Right hindlimb (tissue), 1 donor: ENCODE measurements around the gene SLC35B2.

Source experiments
- DNase-seq: peaks from one replicate; pipeline ENCODE4 v3.0.0-alpha.2; 2018

The SLC35B2 gene

GRCh38 chr6:44219815-44220784, 37.2 kb downstream of the SLC35B2 start:
- no peak for DNase-seq

GRCh38 chr6:44219053-44219814, 38.1 kb downstream of the SLC35B2 start:
- peak; percentile 94 for DNase-seq

GRCh38 chr6:44217332-44218143, 39.8 kb downstream of the SLC35B2 start:
- DNase-seq = peak; percentile 83

- DNase-seq = peak; percentile 86
Observed at GRCh38 chr6:44216677-44217331, 40.5 kb downstream of the SLC35B2 start, which contains the start of gene MYMX. Gene MYMX, plus strand, starts transcription at chr6:44216926. Its CDS starts 546 bp downstream, at chr6:44217472.

GRCh38 chr6:44214307-44214706, 43.0 kb downstream of the SLC35B2 start:
- DNase-seq = no peak

DNA sequence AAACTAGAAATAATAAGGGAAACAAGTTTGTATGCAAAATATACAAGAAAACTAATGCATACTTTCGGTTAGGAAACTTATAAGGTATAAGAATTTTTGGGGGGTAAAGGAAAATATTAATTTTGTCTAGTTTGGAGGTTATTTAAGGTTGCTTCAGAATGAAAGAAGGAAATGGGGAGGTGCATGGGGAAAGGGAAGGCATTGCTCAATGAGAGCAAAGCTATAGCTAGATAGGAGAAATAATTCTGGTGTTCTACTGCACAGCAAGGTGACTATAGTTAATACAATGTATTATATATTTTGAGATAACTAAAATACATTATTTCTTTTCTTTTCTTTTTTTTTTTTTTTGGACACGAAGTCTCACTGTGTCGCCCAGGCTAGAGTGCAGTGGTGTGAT, 46.0 kb downstream of the SLC35B2 start:
- no peak for DNase-seq

DNA sequence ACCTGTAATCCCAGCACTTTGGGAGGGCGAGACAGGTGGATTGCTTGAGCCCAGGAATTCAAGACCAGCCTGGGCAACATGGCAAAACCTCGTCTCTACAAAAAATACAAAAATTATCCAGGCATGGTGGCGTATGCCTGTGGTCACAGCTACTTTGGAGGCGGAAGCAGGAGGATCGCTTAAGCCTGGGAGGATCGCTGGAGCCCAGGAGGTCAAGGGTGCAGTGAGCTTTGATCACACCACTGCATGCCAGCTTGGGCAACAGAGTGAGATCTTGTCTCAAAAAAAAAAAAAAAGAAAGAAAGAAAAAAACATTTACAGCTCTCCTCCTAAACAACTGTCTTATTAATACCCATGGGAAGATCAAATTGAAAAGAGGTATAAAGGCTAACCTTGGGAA, 49.4 kb downstream of the SLC35B2 start:
- DNase-seq = no peak
